H9 (cell line): Measurements from ENCODE around the gene TNFRSF19. TPM values are rescaled to one million over a fixed set of nuclear protein-coding genes. Genes with fewer than 3 reads are reported as not detected.

ENCODE experiments used
- DNase-seq: peaks from one replicate; pipeline ENCODE4 v3.0.0-alpha.2; 2017
- H2AFZ ChIP-seq: one replicate; pipeline ENCODE4 v1.6.1; 2013; ENCODE audit warnings: mild to moderate bottlenecking, low read length, control low read depth, moderate library complexity
- H2AK5ac ChIP-seq: 2 replicates; pipeline ENCODE4 v1.6.1; 2013; ENCODE audit warnings: low read length, control low read depth, mixed read lengths; ENCODE audit not compliant: insufficient read length
- H2BK120ac ChIP-seq: one replicate; pipeline ENCODE4 v1.6.1; 2013; ENCODE audit warnings: low read depth, mild to moderate bottlenecking, low read length, control low read depth, inconsistent platforms; ENCODE audit not compliant: poor library complexity, severe bottlenecking
- H2BK12ac ChIP-seq: 2 replicates; pipeline ENCODE4 v1.6.1; 2013; ENCODE audit warnings: low read length, control low read depth, mixed read lengths, low read depth; ENCODE audit not compliant: insufficient read length
- H2BK15ac ChIP-seq: 2 replicates; pipeline ENCODE4 v1.6.1; 2013; ENCODE audit warnings: low read depth, low read length, control low read depth
- H2BK20ac ChIP-seq: one replicate; pipeline ENCODE4 v1.6.1; 2013; ENCODE audit warnings: low read depth, mild to moderate bottlenecking, low read length, control low read depth, inconsistent platforms; ENCODE audit not compliant: poor library complexity, severe bottlenecking
- H2BK5ac ChIP-seq: 2 replicates; pipeline ENCODE4 v1.6.1; 2013; ENCODE audit warnings: low read length, control low read depth, mixed read lengths; ENCODE audit not compliant: insufficient read length
- H3K14ac ChIP-seq: 2 replicates; pipeline ENCODE4 v1.6.1; 2013; ENCODE audit warnings: low read length, control low read depth; ENCODE audit not compliant: insufficient read depth
- H3K18ac ChIP-seq: 2 replicates; pipeline ENCODE4 v1.6.1; 2013; ENCODE audit warnings: low read depth, mild to moderate bottlenecking, mixed read lengths, low read length, control low read depth; ENCODE audit not compliant: insufficient read length
- H3K23ac ChIP-seq: 2 replicates; pipeline ENCODE4 v1.6.1; 2013; ENCODE audit warnings: low read length, control low read depth, mixed read lengths, low read depth; ENCODE audit not compliant: insufficient read length
- H3K23me2 ChIP-seq: 2 replicates; pipeline ENCODE4 v1.6.1; 2013; ENCODE audit warnings: low read depth, mild to moderate bottlenecking, mixed read lengths, low read length, control low read depth; ENCODE audit not compliant: insufficient read length, poor library complexity, severe bottlenecking
- H3K27ac ChIP-seq: 2 replicates; pipeline ENCODE4 v1.5.1; 2013; ENCODE audit warnings: low read length, control low read depth, mixed read lengths, low read depth; ENCODE audit not compliant: insufficient read length
- H3K27me3 ChIP-seq: 2 replicates; pipeline ENCODE4 v1.6.1; 2013; ENCODE audit warnings: low read length, control low read depth, inconsistent platforms; ENCODE audit not compliant: insufficient read depth
- H3K4ac ChIP-seq: 2 replicates; pipeline ENCODE4 v1.6.1; 2013; ENCODE audit warnings: low read depth, mild to moderate bottlenecking, control low read depth, inconsistent platforms, low read length, moderate library complexity
- H3K4me1 ChIP-seq: 2 replicates; pipeline ENCODE4 v1.6.1; 2013; ENCODE audit warnings: low read length, control low read depth, inconsistent platforms; ENCODE audit not compliant: insufficient read depth
- H3K4me2 ChIP-seq: 2 replicates; pipeline ENCODE4 v1.6.1; 2013; ENCODE audit warnings: low read length, control low read depth, mixed read lengths; ENCODE audit not compliant: insufficient read length, insufficient read depth
- H3K56ac ChIP-seq: 2 replicates; pipeline ENCODE4 v1.6.1; 2013; ENCODE audit warnings: low read depth, mild to moderate bottlenecking, mixed read lengths, low read length, control low read depth; ENCODE audit not compliant: insufficient read length
- H3K79me1 ChIP-seq: 2 replicates; pipeline ENCODE4 v1.6.1; 2013; ENCODE audit warnings: low read depth, mild to moderate bottlenecking, moderate library complexity, low read length, control low read depth, inconsistent platforms; ENCODE audit not compliant: insufficient read depth, poor library complexity, severe bottlenecking
- H3K79me2 ChIP-seq: 2 replicates; pipeline ENCODE4 v1.6.1; 2013; ENCODE audit warnings: low read length, control low read depth, inconsistent platforms; ENCODE audit not compliant: insufficient read depth
- H3K9ac ChIP-seq: 2 replicates; pipeline ENCODE4 v1.6.1; 2013; ENCODE audit warnings: low read length, control low read depth, mixed read lengths; ENCODE audit not compliant: insufficient read length; ENCODE audit errors: extremely low read depth
- H3K9me3 ChIP-seq: one replicate; pipeline ENCODE4 v1.6.1; 2013; ENCODE audit warnings: low read depth, low read length, inconsistent platforms; ENCODE audit not compliant: control insufficient read depth
- H3T11ph ChIP-seq: one replicate; pipeline ENCODE4 v1.6.1; 2013; ENCODE audit warnings: mild to moderate bottlenecking, low read length, control low read depth, inconsistent platforms
- H4K20me1 ChIP-seq: one replicate; pipeline ENCODE4 v1.6.1; 2013; ENCODE audit not compliant: control insufficient read depth, insufficient read length, insufficient read depth
- H4K5ac ChIP-seq: 2 replicates; pipeline ENCODE4 v1.6.1; 2013; ENCODE audit warnings: low read depth, mild to moderate bottlenecking, mixed read lengths, low read length, control low read depth; ENCODE audit not compliant: insufficient read length
- H4K8ac ChIP-seq: replicated peaks from 2 replicates; pipeline ENCODE4 v1.6.1; 2013; ENCODE audit warnings: low read length, control low read depth, mixed read lengths, low read depth; ENCODE audit not compliant: insufficient read length
- H4K91ac ChIP-seq: 2 replicates; pipeline ENCODE4 v1.6.1; 2013; ENCODE audit warnings: low read depth, mild to moderate bottlenecking, moderate library complexity, mixed read lengths, low read length, control low read depth; ENCODE audit not compliant: insufficient read length
- H3K27ac Mint-ChIP-seq, 3 experiments: 2 replicates in 2 of 3; 3 replicates in 1 of 3; pipeline ENCODE4 v1.8.0; 2020 to 2021; ENCODE audit warnings: mixed read lengths in 3 of 3, mild to moderate bottlenecking in 1 of 3, moderate library complexity in 1 of 3
- H3K27me3 Mint-ChIP-seq: 2 replicates; pipeline ENCODE4 v1.8.0; 2021; ENCODE audit warnings: low read depth, mild to moderate bottlenecking, moderate library complexity, mixed read lengths
- H3K36me3 Mint-ChIP-seq, 3 experiments: 2 replicates in 2 of 3; 3 replicates in 1 of 3; pipeline ENCODE4 v1.8.0; 2020 to 2021; ENCODE audit warnings: low read depth in 3 of 3, mixed read lengths in 3 of 3; ENCODE audit not compliant: insufficient read depth in 1 of 3
- H3K4me1 Mint-ChIP-seq, 2 experiments: 2 replicates each; pipeline ENCODE4 v1.8.0; 2020; ENCODE audit warnings: mixed read lengths in 2 of 2
- H3K4me3 Mint-ChIP-seq, 2 experiments: 2 replicates in 1 of 2; 3 replicates in 1 of 2; pipeline ENCODE4 v1.8.0; 2020 to 2021; ENCODE audit warnings: mild to moderate bottlenecking in 2 of 2, mixed read lengths in 2 of 2, moderate library complexity in 1 of 2
- H3K9me3 Mint-ChIP-seq, 2 experiments: 2 replicates in 1 of 2; 3 replicates in 1 of 2; pipeline ENCODE4 v1.8.0; 2020; ENCODE audit warnings: mild to moderate bottlenecking in 2 of 2, mixed read lengths in 2 of 2, moderate library complexity in 1 of 2
- CTCF ChIP-seq: fragments of 200-600 bp; sonication (generic); conservative IDR thresholded peaks from 3 replicates; pipeline ENCODE4 v1.8.0; 2021; ENCODE audit warnings: antibody characterized with exemption, mild to moderate bottlenecking
- WGBS: extraction: QIAGEN DNeasy Blood & Tissue Kit; methylation state at CpG from one replicate; pipeline ENCODE4 v1.1.7; 2013; ENCODE audit warnings: missing lambda C conversion rate, low lambda C conversion rate, mixed read lengths; ENCODE audit not compliant: insufficient read length; ENCODE audit errors: extremely low coverage; 5-methylcytosine and 5-hydroxymethylcytosine counted together
- total RNA-seq: library from RNA; stranded (reverse); gene quantifications from 2 replicates; pipeline ENCODE4 v1.2.1, GENCODE V29; 2021

TNFRSF19 gene
- total RNA-seq, 1 experiment from 2014 or later = 2.7 TPM

- Histone ChIP-seq H2AK5ac (no peak overlapping the region), H2BK15ac (no peak overlapping the region), H3K4ac (no peak overlapping the region), H3K23ac (no peak overlapping the region), H3K27me3 (no peaks in the 10 kb centered on the region), H4K8ac (no peak overlapping the region), H3K4me2 (no peak overlapping the region), H3K23me2 (no peaks in the 10 kb centered on the region), H2AFZ (no peak overlapping the region), H3K79me2 (no peaks in the 10 kb centered on the region), H3K79me1 (no peaks in the 10 kb centered on the region), H3K4me1 (peaks cover 6% of the 10 kb centered on the region), H2BK20ac (no peak overlapping the region), H3K18ac (no peak overlapping the region), H4K20me1 (no peaks in the 10 kb centered on the region), H2BK120ac (no peak overlapping the region), H2BK12ac (no peak overlapping the region), H4K5ac (no peak overlapping the region), H4K91ac (no peak overlapping the region), H3K14ac (no peak overlapping the region), H3K56ac (no peak overlapping the region), H3T11ph (no peak overlapping the region), H3K27ac (no peak overlapping the region), H2BK5ac (no peak overlapping the region), H3K9me3 (no peaks in the 10 kb centered on the region), H3K9ac (no peak overlapping the region)
- no CpG with 5 or more reads among the region's 1 CpG for WGBS
- peak overlapping the region; percentile 1 to 7; a peak in 3 of 5 replicates for H3K4me3 Mint-ChIP-seq
- no peaks in the 10 kb centered on the region for H3K9me3 Mint-ChIP-seq
- H3K27ac Mint-ChIP-seq = peak overlapping the region; percentile 33 to 97 (median 76); a peak in 6 of 7 replicates
- no peak for TF ChIP-seq CTCF
- no peak for DNase-seq
- H3K27me3 Mint-ChIP-seq = peaks cover 1% of the 10 kb centered on the region; the same call in 1 of the 2 replicates
- H3K4me1 Mint-ChIP-seq = peaks cover 60 to 74% of the 10 kb centered on the region in 2 experiments
- no peaks in the 10 kb centered on the region for H3K36me3 Mint-ChIP-seq
These were observed 61.9 kb downstream of the TNFRSF19 start for GRCh38 chr13:23632048-23632582.
